Uterus (tissue), 2 donors: ENCODE measurements around the gene ZNF205.

Experiments
- CTCF ChIP-seq, 4 experiments: fragments of 200-600 bp in 2 of 4; fragments of 450-650 bp in 2 of 4; sonication (generic) in 2 of 4; IDR thresholded peaks; one replicate each; pipeline ENCODE4 v1.5.1; 2016 to 2019; ENCODE audit warnings: antibody characterized with exemption in 4 of 4, mild to moderate bottlenecking in 2 of 4, moderate library complexity in 1 of 4
- POLR2A ChIP-seq, 2 donors: fragments of 450-650 bp; IDR thresholded peaks; one replicate each; pipeline ENCODE4 v1.6.1; 2016; ENCODE audit warnings: antibody characterized with exemption in 2 of 2, mild to moderate bottlenecking in 1 of 2, moderate library complexity in 1 of 2

GRCh38 chr16:3099395-3099731 is 13.0 kb upstream of the ZNF205 start:
- TF ChIP-seq POLR2A (IDR thresholded peaks at IDR 0.05) (no peak), CTCF (IDR thresholded peaks at IDR 0.05) (no peak)
